HG03135 (cell line): ENCODE results near the gene KIAA1549.

Experiments
- ATAC-seq: cut with Tn5 transposase; IDR thresholded peaks from one replicate; pipeline ENCODE4 v1.9.1; 2021; ENCODE audit warnings: mild to moderate bottlenecking, moderate library complexity; ENCODE audit not compliant: unreplicated experiment

KIAA1549 gene

GRCh38 chr7:138861051-138861450, 120.1 kb downstream of the KIAA1549 start:
- ATAC-seq = no peak

GRCh38 chr7:138857728-138858127, 123.5 kb downstream of the KIAA1549 start:
- no peak for ATAC-seq

- ATAC-seq = no peak
Observed at GRCh38 chr7:138854115-138854645, 127.0 kb downstream of the KIAA1549 start.

GRCh38 chr7:138853448-138853847, 127.7 kb downstream of the KIAA1549 start:
- no peak for ATAC-seq

GRCh38 chr7:138852469-138852868, 128.7 kb downstream of the KIAA1549 start:
- no peak for ATAC-seq

GRCh38 chr7:138849701-138850100, 131.5 kb downstream of the KIAA1549 start:
- no peak for ATAC-seq

- no peak for ATAC-seq
Observed at GRCh38 chr7:138848056-138848980, 132.9 kb downstream of the KIAA1549 start.

GRCh38 chr7:138845711-138846110, 135.5 kb downstream of the KIAA1549 start:
- no peak for ATAC-seq

- ATAC-seq = no peak
Observed at GRCh38 chr7:138843632-138844580, 137.3 kb downstream of the KIAA1549 start.

GRCh38 chr7:138842111-138842510, 139.1 kb downstream of the KIAA1549 start:
- ATAC-seq = no peak

GRCh38 chr7:138838166-138838565, 143.0 kb downstream of the KIAA1549 start:
- ATAC-seq = no peak

GRCh38 chr7:138837627-138838026, 143.6 kb downstream of the KIAA1549 start:
- no peak for ATAC-seq

GRCh38 chr7:138835087-138835486, 146.1 kb downstream of the KIAA1549 start:
- no peak for ATAC-seq

- ATAC-seq = no peak
Observed at GRCh38 chr7:138834583-138834982, 146.6 kb downstream of the KIAA1549 start.

GRCh38 chr7:138833596-138833995, 147.6 kb downstream of the KIAA1549 start:
- no peak for ATAC-seq

- no peak for ATAC-seq
Observed at GRCh38 chr7:138832966-138833365, 148.2 kb downstream of the KIAA1549 start.

- ATAC-seq = no peak
Observed at GRCh38 chr7:138829335-138829734, 151.9 kb downstream of the KIAA1549 start.

GRCh38 chr7:138828302-138828701, 152.9 kb downstream of the KIAA1549 start:
- ATAC-seq = no peak

GRCh38 chr7:138825049-138825721, 156.0 kb downstream of the KIAA1549 start:
- ATAC-seq = no peak

GRCh38 chr7:138822867-138823535, 158.2 kb downstream of the KIAA1549 start:
- ATAC-seq = no peak
